HG03066 (cell line): ENCODE measurements around the gene NBDY.
"Not testable (repeated sequence)": the region's sequence is repeated elsewhere in the genome, so short reads cannot be mapped to it uniquely, and the experiment has no call there.

Experiments
- ATAC-seq: cut with Tn5 transposase; IDR thresholded peaks from one replicate; pipeline ENCODE4 v1.9.1; 2021; ENCODE audit warnings: low read depth; ENCODE audit not compliant: unreplicated experiment

NBDY gene

GRCh38 chrX:56764153-56764974 lies 35.3 kb downstream of the NBDY start:
- peak; percentile 62 for ATAC-seq

GRCh38 chrX:56764975-56765791 lies 36.1 kb downstream of the NBDY start:
- no peak for ATAC-seq

GRCh38 chrX:56765811-56766553 lies 36.9 kb downstream of the NBDY start:
- no peak for ATAC-seq

GRCh38 chrX:56766554-56767347 lies 37.7 kb downstream of the NBDY start:
- no peak for ATAC-seq

- ATAC-seq: not testable (repeated sequence)
Measured at GRCh38 chrX:56767348-56768119, 38.5 kb downstream of the NBDY start.

- ATAC-seq: not testable (repeated sequence)
Measured at GRCh38 chrX:56768120-56768660, 39.1 kb downstream of the NBDY start.

- ATAC-seq: not testable (repeated sequence)
Measured at GRCh38 chrX:56772675-56773521, 43.9 kb downstream of the NBDY start.

GRCh38 chrX:56773522-56774060 lies 44.5 kb downstream of the NBDY start:
- ATAC-seq: not testable (repeated sequence)

GRCh38 chrX:56778099-56778923 lies 49.3 kb downstream of the NBDY start:
- ATAC-seq: not testable (repeated sequence)

- not testable (repeated sequence) for ATAC-seq
Measured at GRCh38 chrX:56778924-56779468, 50.0 kb downstream of the NBDY start.

GRCh38 chrX:56780681-56781649 lies 51.9 kb downstream of the NBDY start:
- not testable (repeated sequence) for ATAC-seq

- no peak for ATAC-seq
Measured at GRCh38 chrX:56782352-56782751, 53.3 kb downstream of the NBDY start.

GRCh38 chrX:56782791-56783449 lies 53.9 kb downstream of the NBDY start:
- no peak for ATAC-seq

GRCh38 chrX:56783450-56783831 lies 54.4 kb downstream of the NBDY start:
- ATAC-seq: no peak

GRCh38 chrX:56783996-56784620 lies 55.1 kb downstream of the NBDY start:
- ATAC-seq: no peak
